COR-L47 (cell line): Measurements from ENCODE around the gene IGFL4.

Source experiments
- DNase-seq: peaks from one replicate; lab custom pipeline; 2025; lab: John Stamatoyannopoulos, UW

The IGFL4 gene

DNA sequence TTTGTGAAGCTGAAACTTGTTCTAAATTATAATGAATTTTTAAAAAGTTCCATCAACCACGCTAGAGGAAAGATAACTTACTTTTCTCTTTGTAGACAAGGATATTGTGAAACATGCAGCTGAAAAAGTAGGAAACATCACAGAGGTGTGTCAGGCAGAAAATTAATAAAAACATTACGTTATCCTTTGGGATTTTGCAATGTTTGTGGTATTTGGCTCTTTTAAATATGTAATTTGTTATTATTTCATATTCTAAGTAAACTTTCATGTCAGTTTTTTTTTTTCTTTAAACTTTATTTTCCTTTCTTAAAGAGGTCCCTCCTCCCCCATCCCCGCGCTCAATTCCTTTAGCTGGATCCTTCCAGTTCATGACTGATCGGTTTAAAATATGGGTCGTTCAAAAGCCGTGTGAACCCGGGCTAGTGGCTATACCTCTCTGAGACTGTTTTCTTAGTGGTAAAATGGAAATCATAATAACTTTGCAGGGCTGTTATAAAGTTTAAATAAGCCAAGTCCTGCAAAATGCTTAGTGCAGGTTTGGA lies 46.3 kb downstream of the IGFL4 start:
- no peak for DNase-seq

DNA sequence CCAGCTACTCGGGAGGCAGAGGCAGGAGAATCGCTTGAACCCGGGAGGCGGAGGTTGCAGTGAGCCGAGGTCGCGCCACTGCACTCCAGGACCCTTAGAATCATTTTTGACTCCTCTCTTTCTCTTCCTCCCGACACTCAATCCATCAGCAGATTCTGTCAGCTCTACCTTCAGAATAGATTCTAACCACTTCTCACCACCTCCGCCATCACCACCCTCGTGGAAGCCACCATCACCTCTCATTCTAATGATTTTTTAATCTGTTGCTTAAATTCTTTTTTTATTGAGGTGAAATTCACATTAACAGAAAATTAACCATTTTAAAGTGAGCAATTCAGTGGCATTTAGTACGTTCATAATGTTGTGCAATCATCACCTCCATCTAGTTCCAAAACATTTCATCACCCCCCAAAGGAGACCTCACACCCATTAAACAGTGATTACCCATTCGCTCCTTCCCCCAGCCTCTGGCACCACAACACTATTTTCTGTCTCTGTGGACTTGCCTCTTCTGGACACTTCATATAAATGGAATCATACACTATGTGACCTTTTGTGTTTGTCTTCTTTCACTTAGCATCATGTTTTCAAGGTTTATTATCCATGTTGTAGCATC lies 50.6 kb downstream of the IGFL4 start:
- no peak for DNase-seq
